ENCODE data around the gene ECHDC3. TPM values are rescaled to one million over a fixed set of nuclear protein-coding genes. Genes with fewer than 3 reads are reported as not detected.

ECHDC3 gene
- total and polyA plus RNA-seq, 2 of the 8 experiments (the other 6 are each of a cell fraction or from before 2014, with no cell fraction given), result 15.6 to 19.9 TPM

DNA sequence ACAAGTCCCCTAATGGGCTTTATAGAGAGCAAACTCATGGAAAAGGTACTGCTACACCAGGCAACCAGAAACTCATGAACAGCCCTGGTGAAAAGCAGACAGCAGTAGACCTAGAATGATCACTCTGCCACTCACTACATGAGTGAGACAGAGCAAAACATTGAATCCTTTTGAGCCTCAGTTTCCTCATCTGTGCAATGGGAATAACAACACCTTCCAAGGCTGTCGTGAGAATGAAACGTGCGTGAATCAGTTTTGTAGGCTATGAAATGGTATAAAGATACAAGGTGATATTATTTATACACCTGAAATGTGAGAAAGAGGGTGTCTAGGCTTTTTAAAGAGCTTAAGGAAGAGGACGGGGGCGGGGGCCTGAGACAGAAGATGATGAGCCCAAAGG lies 66.6 kb downstream of the ECHDC3 start:
- H3K27ac ChIP-seq (ENCODE audit: low read depth, low read length), result no peak overlapping the region
- no peak overlapping the region for H3K4me3 ChIP-seq (ENCODE audit: extremely low read depth in 1 of 4, insufficient read depth in 2 of 4, low read depth in 3 of 4, low read length in 4 of 4)
- WGBS, 2 experiments (ENCODE audit: extremely low coverage in 1 of 2, insufficient coverage in 1 of 2, insufficient read length in 1 of 2, insufficient replicate concordance in 2 of 2, low coverage in 1 of 2, low lambda C conversion rate in 2 of 2, missing lambda C conversion rate in 1 of 2), result 80% methylated on average over 5 of the region's 5 CpGs; no CpG with 5 or more reads in 1 of the 2 experiments
- H2BK20ac ChIP-seq (ENCODE audit: low read length), result no peak overlapping the region
- no peak overlapping the region for H3K23ac ChIP-seq (ENCODE audit: insufficient read length)
- H3K9ac ChIP-seq (replicated peaks in 1 of 4; ENCODE audit: extremely low read depth in 1 of 4, low read depth in 3 of 4, low read length in 3 of 4), result no peak overlapping the region
- H3K23me2 ChIP-seq (ENCODE audit: low read depth, low read length), result no peaks in the 10 kb centered on the region
- H3K9me3 ChIP-seq (ENCODE audit: insufficient read depth in 2 of 2, low read depth in 1 of 2, low read length in 1 of 2), result no peaks in the 10 kb centered on the region; a peak in 1 of 4 replicates
- no peak overlapping the region for H3K18ac ChIP-seq (ENCODE audit: extremely low read depth, low read length)
- H2BK12ac ChIP-seq (ENCODE audit: low read depth, low read length), result no peak overlapping the region
- no peak overlapping the region for H2AFZ ChIP-seq (ENCODE audit: low read length)
- H3K27me3 ChIP-seq (replicated peaks in 1 of 4; ENCODE audit: control insufficient read depth in 3 of 4, extremely low read depth in 1 of 4, insufficient read depth in 3 of 4, low read length in 3 of 4), result no peaks in the 10 kb centered on the region
- peaks cover 0 to 4% (median 0%) of the 10 kb centered on the region in 4 experiments; a peak in 1 of 7 replicates for H3K4me1 ChIP-seq (replicated peaks in 1 of 4; ENCODE audit: control insufficient read depth in 3 of 4, insufficient read depth in 4 of 4, low read length in 3 of 4)
- FAIRE-seq (no peak), DNase-seq (ENCODE audit: low read depth in 1 of 2, low spot score in 2 of 2) (no peak)
- H2AK5ac ChIP-seq (ENCODE audit: low read depth, low read length), result no peak overlapping the region
- no peak overlapping the region for H3K14ac ChIP-seq (ENCODE audit: insufficient read length)
- H3K79me2 ChIP-seq (ENCODE audit: control insufficient read depth in 1 of 2, insufficient read depth in 2 of 2, low read length in 2 of 2), result no peaks in the 10 kb centered on the region
- no peak overlapping the region for H4K5ac ChIP-seq (ENCODE audit: insufficient read length, low read depth, low read length)
- H3K4me2 ChIP-seq (ENCODE audit: insufficient read depth in 1 of 2, low read depth in 2 of 2, low read length in 2 of 2), result no peak overlapping the region
- ChIA-PET CTCF (ENCODE audit: partially characterized antibody) (no interaction called here), POLR2A (ENCODE audit: partially characterized antibody) (no interaction called here)
- no peak overlapping the region for H2BK5ac ChIP-seq (ENCODE audit: low read depth, low read length)
- H3K79me1 ChIP-seq (ENCODE audit: low read depth, low read length), result no peaks in the 10 kb centered on the region
- H2BK15ac ChIP-seq (ENCODE audit: low read length), result no peak overlapping the region
- H3K36me3 ChIP-seq (ENCODE audit: control insufficient read depth in 2 of 4, insufficient read depth in 4 of 4, low read length in 3 of 4), result no peaks in the 10 kb centered on the region
- no peak overlapping the region for H2BK120ac ChIP-seq (replicated peaks; ENCODE audit: low read depth, low read length)
- no peaks in the 10 kb centered on the region for H4K20me1 ChIP-seq (replicated peaks in 1 of 2; ENCODE audit: control insufficient read depth in 1 of 2, insufficient read depth in 2 of 2, low read length in 2 of 2)
- H4K8ac ChIP-seq (ENCODE audit: extremely low read depth, insufficient read depth, low read length), result no peak overlapping the region
- no peak overlapping the region for H3K4ac ChIP-seq (replicated peaks; ENCODE audit: insufficient read length, low read depth, low read length)
- no peak overlapping the region for H4K91ac ChIP-seq (replicated peaks; ENCODE audit: insufficient read length, low read length)
- H3K56ac ChIP-seq (replicated peaks; ENCODE audit: insufficient read length, low read depth, low read length), result no peak overlapping the region
- TF ChIP-seq SAP30 (IDR thresholded peaks at IDR 0.05; ENCODE audit: insufficient read depth, insufficient replicate concordance, low read length) (no peak), BRCA1 (IDR thresholded peaks at IDR 0.05; ENCODE audit: low read depth, low read length) (no peak), RBBP5 (IDR thresholded peaks at IDR 0.05; ENCODE audit: borderline replicate concordance, low read depth, low read length) (no peak), NANOG (IDR thresholded peaks at IDR 0.05; ENCODE audit: insufficient read depth, low read depth, low read length, poor library complexity, severe bottlenecking) (no peak), BACH1 (IDR thresholded peaks at IDR 0.05; ENCODE audit: low read length) (no peak), TAF1 (IDR thresholded peaks at IDR 0.05; ENCODE audit: low read depth, low read length) (no peak), SP1 (IDR thresholded peaks at IDR 0.05; ENCODE audit: low read depth, low read length) (no peak), EP300 (IDR thresholded peaks at IDR 0.05; ENCODE audit: borderline replicate concordance in 1 of 2, low read depth in 2 of 2, low read length in 2 of 2) (no peak), EZH2 (IDR thresholded peaks at IDR 0.05; ENCODE audit: low read depth, low read length, severe bottlenecking) (no peak), RAD21 (IDR thresholded peaks at IDR 0.05 in 1 of 2, conservative IDR thresholded peaks at IDR 0.05 in 1 of 2; ENCODE audit: low read depth in 2 of 2, low read length in 2 of 2) (no peak), EGR1 (IDR thresholded peaks at IDR 0.05; ENCODE audit: borderline replicate concordance, low read depth, low read length) (no peak), CTBP2 (IDR thresholded peaks at IDR 0.05; ENCODE audit: borderline replicate concordance, insufficient read depth, insufficient read length, low read length) (no peak)
- TF ChIP-seq, protein P1, sequence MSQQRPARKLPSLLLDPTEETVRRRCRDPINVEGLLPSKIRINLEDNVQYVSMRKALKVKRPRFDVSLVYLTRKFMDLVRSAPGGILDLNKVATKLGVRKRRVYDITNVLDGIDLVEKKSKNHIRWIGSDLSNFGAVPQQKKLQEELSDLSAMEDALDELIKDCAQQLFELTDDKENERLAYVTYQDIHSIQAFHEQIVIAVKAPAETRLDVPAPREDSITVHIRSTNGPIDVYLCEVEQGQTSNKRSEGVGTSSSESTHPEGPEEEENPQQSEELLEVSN (IDR thresholded peaks at IDR 0.05), result no peak

Data from H1 (cell line).